C4-2B (cell line): ENCODE data around the gene SNX20.

Experiments
- ZFX ChIP-seq: fragments of 450-650 bp; IDR thresholded peaks from 2 replicates; pipeline ENCODE4 v1.6.1; 2017
- TF ChIP-seq, protein P1 (sequence below): fragments of 450-650 bp; conservative IDR thresholded peaks from 2 replicates; pipeline ENCODE4 v1.5.1; 2017; ENCODE audit warnings: mild to moderate bottlenecking

DNA sequence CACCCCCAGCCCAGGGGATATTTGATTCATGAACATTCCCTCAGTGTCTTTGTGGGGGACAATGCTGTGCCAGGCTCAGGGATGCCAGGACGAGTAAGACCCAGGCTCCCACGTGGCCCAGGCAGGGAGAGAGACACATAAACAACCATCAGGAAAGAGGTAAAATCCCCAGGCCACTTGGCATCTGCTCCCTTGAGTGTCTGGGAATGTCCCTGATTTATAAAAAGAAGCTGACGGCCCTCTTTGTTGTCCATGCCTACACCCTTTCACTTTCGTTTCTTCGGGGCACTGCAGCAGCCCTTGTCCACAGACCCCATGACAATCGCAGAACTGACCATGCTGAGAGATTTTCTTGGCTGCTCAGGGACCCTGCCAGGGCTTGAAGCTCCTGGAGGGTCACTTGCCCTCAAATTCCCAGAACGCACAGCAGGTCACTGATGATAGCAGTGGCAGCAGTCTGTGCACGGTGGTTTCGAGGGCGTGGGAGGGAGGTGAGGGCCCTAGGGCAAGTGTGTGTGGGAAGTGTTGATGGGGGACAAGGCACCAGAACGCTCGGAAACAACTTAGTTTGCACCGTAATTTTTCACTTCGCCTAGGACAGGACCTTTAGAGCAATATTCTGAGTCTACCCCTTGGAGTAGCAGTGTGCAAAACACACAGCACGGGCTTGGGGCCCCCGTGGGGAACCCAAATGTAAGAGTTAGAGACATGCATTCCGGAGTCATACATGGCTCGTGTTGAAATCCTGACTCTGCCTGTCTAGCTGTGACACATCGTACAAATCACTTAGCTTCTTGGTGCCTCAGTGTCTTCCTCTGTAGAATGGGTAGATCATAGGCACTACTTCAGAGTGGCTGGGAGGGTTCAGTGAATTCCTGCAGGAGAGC lies 17.0 kb upstream of the SNX20 start:
- TF ChIP-seq ZFX = no peak
- TF ChIP-seq, protein P1, sequence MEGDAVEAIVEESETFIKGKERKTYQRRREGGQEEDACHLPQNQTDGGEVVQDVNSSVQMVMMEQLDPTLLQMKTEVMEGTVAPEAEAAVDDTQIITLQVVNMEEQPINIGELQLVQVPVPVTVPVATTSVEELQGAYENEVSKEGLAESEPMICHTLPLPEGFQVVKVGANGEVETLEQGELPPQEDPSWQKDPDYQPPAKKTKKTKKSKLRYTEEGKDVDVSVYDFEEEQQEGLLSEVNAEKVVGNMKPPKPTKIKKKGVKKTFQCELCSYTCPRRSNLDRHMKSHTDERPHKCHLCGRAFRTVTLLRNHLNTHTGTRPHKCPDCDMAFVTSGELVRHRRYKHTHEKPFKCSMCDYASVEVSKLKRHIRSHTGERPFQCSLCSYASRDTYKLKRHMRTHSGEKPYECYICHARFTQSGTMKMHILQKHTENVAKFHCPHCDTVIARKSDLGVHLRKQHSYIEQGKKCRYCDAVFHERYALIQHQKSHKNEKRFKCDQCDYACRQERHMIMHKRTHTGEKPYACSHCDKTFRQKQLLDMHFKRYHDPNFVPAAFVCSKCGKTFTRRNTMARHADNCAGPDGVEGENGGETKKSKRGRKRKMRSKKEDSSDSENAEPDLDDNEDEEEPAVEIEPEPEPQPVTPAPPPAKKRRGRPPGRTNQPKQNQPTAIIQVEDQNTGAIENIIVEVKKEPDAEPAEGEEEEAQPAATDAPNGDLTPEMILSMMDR = no peak
